ENCODE results near the gene CTSL. TPM values are rescaled to one million over a fixed set of nuclear protein-coding genes. Genes with fewer than 3 reads are reported as not detected.

The CTSL gene
- total and polyA plus RNA-seq, 4 donors, result 156 to 210 (median 180) TPM

GRCh38 chr9:87714819-87715218 is 11.1 kb upstream of the CTSL start (continued):
- TF ChIP-seq FOXA2 (IDR thresholded peaks at IDR 0.05) (peak; percentile 69), RXRA (IDR thresholded peaks at IDR 0.05) (peak in 1 of 2 donors; percentile 70), SP1 (IDR thresholded peaks at IDR 0.05) (no peak), CTCF (IDR thresholded peaks at IDR 0.05; ENCODE audit: low read depth, low read length, missing input control) (no peak)

DNA sequence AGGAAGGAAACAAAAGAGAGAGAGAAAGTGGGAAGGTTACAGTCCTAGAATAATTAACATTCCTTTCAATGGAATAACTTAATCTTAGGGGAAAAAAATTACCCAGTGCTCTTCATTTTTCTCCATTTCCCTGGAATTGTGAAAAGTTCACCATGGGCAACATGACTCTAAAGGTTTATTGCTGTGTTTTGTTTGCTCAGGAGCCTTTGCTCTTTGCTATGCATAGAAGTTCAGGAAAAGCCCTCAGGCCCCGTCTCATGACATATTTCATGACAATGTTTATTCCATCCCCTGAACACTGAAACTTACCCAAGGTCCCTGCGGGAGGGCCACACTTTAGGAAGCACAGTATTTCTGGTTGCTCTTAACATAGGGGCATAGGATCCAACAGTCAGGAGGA is 9.8 kb upstream of the CTSL start:
- TF ChIP-seq, protein P1, sequence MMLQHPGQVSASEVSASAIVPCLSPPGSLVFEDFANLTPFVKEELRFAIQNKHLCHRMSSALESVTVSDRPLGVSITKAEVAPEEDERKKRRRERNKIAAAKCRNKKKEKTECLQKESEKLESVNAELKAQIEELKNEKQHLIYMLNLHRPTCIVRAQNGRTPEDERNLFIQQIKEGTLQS (IDR thresholded peaks at IDR 0.05), result no peak
- TF ChIP-seq FOXA1 (IDR thresholded peaks at IDR 0.05), result no peak
- TF ChIP-seq GABPA (IDR thresholded peaks at IDR 0.05 in 1 of 2, conservative IDR thresholded peaks at IDR 0.05 in 1 of 2), result no peak
- TF ChIP-seq CTCF (IDR thresholded peaks at IDR 0.05; ENCODE audit: low read depth, low read length, missing input control), result no peak
- no peak for TF ChIP-seq YY1 (IDR thresholded peaks at IDR 0.05)
- TF ChIP-seq, protein P2, sequence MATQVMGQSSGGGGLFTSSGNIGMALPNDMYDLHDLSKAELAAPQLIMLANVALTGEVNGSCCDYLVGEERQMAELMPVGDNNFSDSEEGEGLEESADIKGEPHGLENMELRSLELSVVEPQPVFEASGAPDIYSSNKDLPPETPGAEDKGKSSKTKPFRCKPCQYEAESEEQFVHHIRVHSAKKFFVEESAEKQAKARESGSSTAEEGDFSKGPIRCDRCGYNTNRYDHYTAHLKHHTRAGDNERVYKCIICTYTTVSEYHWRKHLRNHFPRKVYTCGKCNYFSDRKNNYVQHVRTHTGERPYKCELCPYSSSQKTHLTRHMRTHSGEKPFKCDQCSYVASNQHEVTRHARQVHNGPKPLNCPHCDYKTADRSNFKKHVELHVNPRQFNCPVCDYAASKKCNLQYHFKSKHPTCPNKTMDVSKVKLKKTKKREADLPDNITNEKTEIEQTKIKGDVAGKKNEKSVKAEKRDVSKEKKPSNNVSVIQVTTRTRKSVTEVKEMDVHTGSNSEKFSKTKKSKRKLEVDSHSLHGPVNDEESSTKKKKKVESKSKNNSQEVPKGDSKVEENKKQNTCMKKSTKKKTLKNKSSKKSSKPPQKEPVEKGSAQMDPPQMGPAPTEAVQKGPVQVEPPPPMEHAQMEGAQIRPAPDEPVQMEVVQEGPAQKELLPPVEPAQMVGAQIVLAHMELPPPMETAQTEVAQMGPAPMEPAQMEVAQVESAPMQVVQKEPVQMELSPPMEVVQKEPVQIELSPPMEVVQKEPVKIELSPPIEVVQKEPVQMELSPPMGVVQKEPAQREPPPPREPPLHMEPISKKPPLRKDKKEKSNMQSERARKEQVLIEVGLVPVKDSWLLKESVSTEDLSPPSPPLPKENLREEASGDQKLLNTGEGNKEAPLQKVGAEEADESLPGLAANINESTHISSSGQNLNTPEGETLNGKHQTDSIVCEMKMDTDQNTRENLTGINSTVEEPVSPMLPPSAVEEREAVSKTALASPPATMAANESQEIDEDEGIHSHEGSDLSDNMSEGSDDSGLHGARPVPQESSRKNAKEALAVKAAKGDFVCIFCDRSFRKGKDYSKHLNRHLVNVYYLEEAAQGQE (IDR thresholded peaks at IDR 0.05), result no peak
- TF ChIP-seq ZBTB33 (IDR thresholded peaks at IDR 0.05), result no peak
- H3K36me3 ChIP-seq (ENCODE audit: control insufficient read depth in 4 of 4, insufficient read depth in 3 of 4, low read depth in 1 of 4, low read length in 3 of 4), result no peaks in the 10 kb centered on the region
- WGBS, result 78% methylated on average over 2 of the region's 2 CpGs
- peaks cover 0 to 7% (median 3%) of the 10 kb centered on the region in 4 donors for H3K4me1 ChIP-seq (ENCODE audit: control insufficient read depth in 4 of 4, insufficient read depth in 4 of 4, low read length in 3 of 4)
- no peaks in the 10 kb centered on the region for H3K27me3 ChIP-seq (ENCODE audit: control insufficient read depth in 4 of 4, insufficient read depth in 4 of 4, low read length in 3 of 4)
- no peak for DNase-seq (ENCODE audit: low spot score)
- H3K9ac ChIP-seq (ENCODE audit: low read depth in 1 of 2, low read length in 2 of 2), result no peak overlapping the region
- peak overlapping the region in 1 of 2 donors; percentile 29 for H3K27ac ChIP-seq (ENCODE audit: low read depth in 1 of 2, low read length in 2 of 2)
- H3K4me3 ChIP-seq (ENCODE audit: low read depth in 1 of 3, low read length in 3 of 3), result no peak overlapping the region
- H3K9me3 ChIP-seq (ENCODE audit: control insufficient read depth in 4 of 4, low read length in 3 of 4), result no peaks in the 10 kb centered on the region

Data from liver (tissue), 9 donors.